NB4 (cell line): ENCODE results near the gene WHAMM.

Source experiments
- DNase-seq: peaks from one replicate; pipeline ENCODE4 v3.0.0; 2010; ENCODE audit warnings: low read depth
- H3K4me3 ChIP-seq: one replicate; pipeline ENCODE4 v1.5.1; 2011; ENCODE audit warnings: mild to moderate bottlenecking, low read depth, low read length, moderate library complexity
- CTCF ChIP-seq: IDR thresholded peaks from one replicate; pipeline ENCODE4 v1.5.1; 2012; ENCODE audit warnings: low read depth, low read length
- MAX ChIP-seq: IDR thresholded peaks from 2 replicates; pipeline ENCODE4 v1.6.1; 2011; ENCODE audit warnings: low read depth, low read length
- MYC ChIP-seq: IDR thresholded peaks from 2 replicates; pipeline ENCODE4 v1.6.1; 2011; ENCODE audit warnings: low read depth, low read length
- POLR2A ChIP-seq: IDR thresholded peaks from 2 replicates; pipeline ENCODE4 v1.6.1; 2011; ENCODE audit warnings: mild to moderate bottlenecking; ENCODE audit not compliant: insufficient read length; ENCODE audit errors: extremely low read depth

WHAMM gene

GRCh38 chr15:82798104-82798503, 11.3 kb upstream of the WHAMM start:
- no peak overlapping the region for H3K4me3 ChIP-seq
- DNase-seq, result no peak
- no peak for TF ChIP-seq MAX

- no peak for DNase-seq
- no peak overlapping the region for H3K4me3 ChIP-seq
- TF ChIP-seq MYC (no peak), MAX (no peak), CTCF (no peak), POLR2A (no peak)
These were observed 10.8 kb upstream of the WHAMM start for GRCh38 chr15:82798531-82799166.

- no peak for DNase-seq
- TF ChIP-seq POLR2A, result no peak
- TF ChIP-seq MAX, result no peak
- TF ChIP-seq MYC, result no peak
- TF ChIP-seq CTCF, result no peak
These were observed 10.1 kb upstream of the WHAMM start for GRCh38 chr15:82799183-82799841.

GRCh38 chr15:82802497-82802896, 6.9 kb upstream of the WHAMM start:
- DNase-seq, result peak; percentile 35
- H3K4me3 ChIP-seq, result no peak overlapping the region
- TF ChIP-seq MYC, result no peak
- no peak for TF ChIP-seq POLR2A

More at GRCh38 chr15:82799183-82799841, 10.1 kb upstream of the WHAMM start:
- no peak overlapping the region for H3K4me3 ChIP-seq

- H3K4me3 ChIP-seq, result no peak overlapping the region
- DNase-seq, result no peak
- TF ChIP-seq CTCF (no peak), MAX (no peak), POLR2A (no peak), MYC (no peak)
These were observed 5.4 kb upstream of the WHAMM start for GRCh38 chr15:82803793-82804574.

- no peak for DNase-seq
- no peak overlapping the region for H3K4me3 ChIP-seq
- TF ChIP-seq MYC (no peak), POLR2A (no peak), MAX (no peak), CTCF (no peak)
These were observed 4.9 kb upstream of the WHAMM start for GRCh38 chr15:82804575-82804949.
